MM.1S (cell line): ENCODE measurements around the gene FANCM.

Source experiments
- DNase-seq: peaks from one replicate; pipeline ENCODE4 v3.0.0-alpha.2; 2015
- H2AFZ ChIP-seq: fragments of 300-600 bp; sonication (generic); 2 replicates; pipeline ENCODE4 v1.6.0; 2016; ENCODE audit warnings: antibody characterized with exemption, low read length
- H3F3A ChIP-seq: fragments of 300-600 bp; sonication (generic); 2 replicates; pipeline ENCODE4 v1.6.1; 2016; ENCODE audit warnings: mild to moderate bottlenecking, antibody characterized with exemption, low read length, moderate library complexity, mixed read lengths; ENCODE audit not compliant: insufficient read depth
- H3K27ac ChIP-seq: fragments of 300-600 bp; sonication (generic); 2 replicates; pipeline ENCODE4 v1.5.1; 2016; ENCODE audit warnings: mild to moderate bottlenecking, low read length
- H3K27me3 ChIP-seq: fragments of 300-600 bp; sonication (generic); replicated peaks from 2 replicates; pipeline ENCODE4 v1.6.0; 2016; ENCODE audit warnings: low read length; ENCODE audit not compliant: insufficient read depth
- H3K36me3 ChIP-seq: fragments of 300-600 bp; sonication (generic); replicated peaks from 2 replicates; pipeline ENCODE4 v1.6.1; 2016; ENCODE audit warnings: mild to moderate bottlenecking, low read length, mixed read lengths; ENCODE audit not compliant: insufficient read depth
- H3K4me1 ChIP-seq: fragments of 300-600 bp; sonication (generic); 2 replicates; pipeline ENCODE4 v1.6.1; 2016; ENCODE audit warnings: low read length, mixed read lengths
- H3K4me2 ChIP-seq: fragments of 300-600 bp; sonication (generic); 2 replicates; pipeline ENCODE4 v1.6.0; 2016; ENCODE audit warnings: low read depth, low read length
- H3K4me3 ChIP-seq: fragments of 300-600 bp; sonication (generic); 2 replicates; pipeline ENCODE4 v1.5.1; 2016; ENCODE audit warnings: low read length, mixed read lengths
- H3K79me2 ChIP-seq: fragments of 300-600 bp; sonication (generic); 2 replicates; pipeline ENCODE4 v1.6.1; 2016; ENCODE audit warnings: mixed run types, low read length, mixed read lengths
- H3K9ac ChIP-seq: fragments of 300-600 bp; sonication (generic); 2 replicates; pipeline ENCODE4 v1.6.1; 2016; ENCODE audit warnings: low read length, mixed read lengths
- H3K9me2 ChIP-seq: fragments of 300-600 bp; sonication (generic); replicated peaks from 2 replicates; pipeline ENCODE4 v1.6.1; 2016; ENCODE audit warnings: mild to moderate bottlenecking, low read length, mixed read lengths; ENCODE audit not compliant: insufficient read depth
- H3K9me3 ChIP-seq: fragments of 300-600 bp; sonication (generic); replicated peaks from 2 replicates; pipeline ENCODE4 v1.6.1; 2016; ENCODE audit warnings: mild to moderate bottlenecking, low read length, mixed read lengths; ENCODE audit not compliant: insufficient read depth
- H4K20me1 ChIP-seq: fragments of 300-600 bp; sonication (generic); 2 replicates; pipeline ENCODE4 v1.6.1; 2016; ENCODE audit warnings: mild to moderate bottlenecking, low read length, moderate library complexity, mixed read lengths; ENCODE audit not compliant: insufficient read depth
- CTCF ChIP-seq: fragments of 300-600 bp; sonication (generic); IDR thresholded peaks from 2 replicates; pipeline ENCODE4 v1.5.1; 2016; ENCODE audit warnings: antibody characterized with exemption, low read length, mixed read lengths
- EZH2 ChIP-seq: fragments of 300-600 bp; sonication (generic); optimal IDR thresholded peaks from 2 replicates; pipeline ENCODE3; 2017; ENCODE audit warnings: low read depth, mild to moderate bottlenecking, antibody characterized with exemption, low read length, mixed read lengths
- EZH2phosphoT487 ChIP-seq: fragments of 300-600 bp; sonication (generic); IDR thresholded peaks from 2 replicates; pipeline ENCODE4 v1.6.1; 2018; ENCODE audit warnings: antibody characterized with exemption, low read length

Gene FANCM

GRCh38 chr14:45169906-45170305, 34.2 kb downstream of the FANCM start:
- Histone ChIP-seq H3K4me2 (no peak overlapping the region), H3F3A (no peaks in the 10 kb centered on the region), H4K20me1 (no peaks in the 10 kb centered on the region), H3K27me3 (no peaks in the 10 kb centered on the region), H3K4me3 (no peak overlapping the region), H3K27ac (no peak overlapping the region), H2AFZ (no peak overlapping the region), H3K9me2 (no peaks in the 10 kb centered on the region), H3K4me1 (no peaks in the 10 kb centered on the region), H3K36me3 (no peaks in the 10 kb centered on the region), H3K9me3 (no peaks in the 10 kb centered on the region), H3K9ac (no peak overlapping the region), H3K79me2 (no peaks in the 10 kb centered on the region)
- no peak for DNase-seq
- TF ChIP-seq CTCF, result no peak
- TF ChIP-seq EZH2, result no peak
- TF ChIP-seq EZH2phosphoT487, result no peak

GRCh38 chr14:45177076-45177475, 41.3 kb downstream of the FANCM start:
- no peak for DNase-seq
- H3K27ac ChIP-seq, result no peak overlapping the region
- no peaks in the 10 kb centered on the region for H3F3A ChIP-seq
- no peaks in the 10 kb centered on the region for H3K27me3 ChIP-seq
- no peaks in the 10 kb centered on the region for H3K36me3 ChIP-seq
- no peak overlapping the region for H3K9ac ChIP-seq
- no peaks in the 10 kb centered on the region for H3K9me3 ChIP-seq
- H2AFZ ChIP-seq, result no peak overlapping the region
- H4K20me1 ChIP-seq, result no peaks in the 10 kb centered on the region
- no peaks in the 10 kb centered on the region for H3K4me1 ChIP-seq
- no peaks in the 10 kb centered on the region for H3K9me2 ChIP-seq
- TF ChIP-seq EZH2phosphoT487 (no peak), CTCF (no peak), EZH2 (no peak)
- no peak overlapping the region for H3K4me2 ChIP-seq
- H3K4me3 ChIP-seq, result no peak overlapping the region
- no peaks in the 10 kb centered on the region for H3K79me2 ChIP-seq

- H3F3A ChIP-seq, result no peaks in the 10 kb centered on the region
- no peak for TF ChIP-seq CTCF
- no peak for TF ChIP-seq EZH2
- no peak for TF ChIP-seq EZH2phosphoT487
- H3K36me3 ChIP-seq, result no peaks in the 10 kb centered on the region
- no peak overlapping the region for H3K4me3 ChIP-seq
- H3K9me3 ChIP-seq, result no peaks in the 10 kb centered on the region
- no peak overlapping the region for H3K9ac ChIP-seq
- H4K20me1 ChIP-seq, result no peaks in the 10 kb centered on the region
- no peaks in the 10 kb centered on the region for H3K79me2 ChIP-seq
- no peak overlapping the region for H3K4me2 ChIP-seq
- H2AFZ ChIP-seq, result no peak overlapping the region
- no peaks in the 10 kb centered on the region for H3K9me2 ChIP-seq
- no peaks in the 10 kb centered on the region for H3K4me1 ChIP-seq
- DNase-seq, result no peak
- H3K27me3 ChIP-seq, result no peaks in the 10 kb centered on the region
- H3K27ac ChIP-seq, result no peak overlapping the region
These were observed 45.6 kb downstream of the FANCM start for GRCh38 chr14:45181329-45181728.
